PC-9 (cell line): Measurements from ENCODE around the gene BMP3. TPM values are rescaled to one million over a fixed set of nuclear protein-coding genes. Genes with fewer than 3 reads are reported as not detected.

ENCODE experiments used
- BruUV-seq: library from RNA; stranded (reverse); fragments of 400-500 nt; replicated peaks from 2 replicates; lab custom pipeline; 2021; lab: Mats Ljungman, UMichigan
- CTCF ChIA-PET: fragments of 300-600 bp; sonication (Branson Sonifier 250); formaldehyde crosslinking; loops from one replicate; lab custom pipeline; 2022; ENCODE audit warnings: antibody characterized with exemption; lab: Charles Lee
- POLR2A ChIA-PET: fragments of 300-600 bp; sonication (Branson Sonifier 250); formaldehyde crosslinking; loops from one replicate; lab custom pipeline; 2022; ENCODE audit warnings: antibody characterized with exemption; ENCODE audit not compliant: unreplicated experiment; lab: Charles Lee
- DNase-seq, 2 experiments: peaks; one replicate each; pipeline versions ENCODE4 v3.0.0 to v3.0.0-alpha.2; 2015 to 2022; ENCODE audit warnings: mixed read lengths in 1 of 2
- H2AFZ ChIP-seq: fragments of 200-600 bp; sonication (generic); 2 replicates; pipeline ENCODE4 v1.8.1; 2017; ENCODE audit warnings: antibody characterized with exemption
- H3F3A ChIP-seq: fragments of 200-600 bp; sonication (generic); 2 replicates; pipeline ENCODE4 v1.8.1; 2017; ENCODE audit warnings: antibody characterized with exemption, mild to moderate bottlenecking, low read depth; ENCODE audit not compliant: insufficient read depth
- H3K27ac ChIP-seq: fragments of 200-600 bp; sonication (generic); 2 replicates; pipeline ENCODE4 v1.6.1; 2016; ENCODE audit warnings: mixed run types
- H3K27me3 ChIP-seq: fragments of 200-600 bp; sonication (generic); 2 replicates; pipeline ENCODE4 v1.6.1; 2016; ENCODE audit warnings: low read depth, mixed run types; ENCODE audit not compliant: insufficient read depth
- H3K36me3 ChIP-seq: fragments of 200-600 bp; sonication (generic); 2 replicates; pipeline ENCODE4 v1.6.1; 2016; ENCODE audit warnings: low read depth, mixed run types
- H3K4me1 ChIP-seq: fragments of 200-600 bp; sonication (generic); replicated peaks from 2 replicates; pipeline ENCODE4 v1.6.1; 2016; ENCODE audit warnings: mixed run types; ENCODE audit not compliant: insufficient read depth
- H3K4me2 ChIP-seq: fragments of 200-600 bp; sonication (generic); 2 replicates; pipeline ENCODE4 v1.6.1; 2017; ENCODE audit warnings: mixed run types
- H3K4me3 ChIP-seq: fragments of 200-600 bp; sonication (generic); 2 replicates; pipeline ENCODE4 v1.6.1; 2016; ENCODE audit warnings: mixed run types
- H3K79me2 ChIP-seq: fragments of 200-600 bp; sonication (generic); 2 replicates; pipeline ENCODE4 v1.6.1; 2017; ENCODE audit warnings: low read depth, mixed run types
- H3K9me2 ChIP-seq: fragments of 200-600 bp; sonication (generic); 2 replicates; pipeline ENCODE4 v1.8.1; 2017; ENCODE audit warnings: mild to moderate bottlenecking; ENCODE audit not compliant: insufficient read depth
- H3K9me3 ChIP-seq: fragments of 200-600 bp; sonication (generic); 2 replicates; pipeline ENCODE4 v1.8.1; 2016; ENCODE audit warnings: low read depth; ENCODE audit not compliant: insufficient read depth
- H4K20me1 ChIP-seq: fragments of 200-600 bp; sonication (generic); 2 replicates; pipeline ENCODE4 v1.8.1; 2017; ENCODE audit not compliant: insufficient read depth
- EZH2 ChIP-seq: fragments of 200-600 bp; sonication (generic); IDR thresholded peaks from 2 replicates; pipeline ENCODE4 v1.8.0; 2017; ENCODE audit warnings: antibody characterized with exemption, low read depth
- intact Hi-C: fragments of 100-400 bp; cut with micrococcal nuclease; formaldehyde crosslinking; loops from one replicate; pipeline ENCODE4 v1.10.0; 2022; ENCODE audit not compliant: unreplicated experiment
- total RNA-seq: library from RNA; stranded (reverse); gene quantifications from 2 replicates; pipeline ENCODE4 v1.2.3, GENCODE V29; 2021
- TF ChIP-seq, protein P1 (sequence below): fragments of 200-600 bp; sonication (generic); conservative IDR thresholded peaks from 2 replicates; pipeline ENCODE4 v1.6.1; 2017; ENCODE audit warnings: mixed run types, antibody characterized with exemption, mild to moderate bottlenecking, moderate library complexity

Gene BMP3
- total RNA-seq, 1 experiment from 2014 or later, result 0.41 TPM

GRCh38 chr4:81032771-81033684 lies 2.5 kb downstream of the BMP3 start:
- intact Hi-C loops, result loop anchor here (5.0 kb wide), 2 partner anchors 416 to 581 kb away; no protein-coding TSS in a partner anchor
- Histone ChIP-seq H3K79me2 (no peaks in the 10 kb centered on the region), H3K9me2 (no peaks in the 10 kb centered on the region), H3K36me3 (no peaks in the 10 kb centered on the region), H3K4me1 (0 out of 2 replicates have a peak, but pooled peaks cover 6% of the 10 kb centered on the region), H4K20me1 (no peaks in the 10 kb centered on the region), H3K27me3 (no peaks in the 10 kb centered on the region), H3K27ac (no peak overlapping the region), H3F3A (no peaks in the 10 kb centered on the region; the same call in 1 of the 2 replicates), H3K9me3 (no peaks in the 10 kb centered on the region), H3K4me3 (0 out of 2 replicates have a peak overlapping the region, but pooled peaks have one; percentile 14), H2AFZ (no peak overlapping the region), H3K4me2 (peak overlapping the region; percentile 19; the same call in 1 of the 2 replicates)
- TF ChIP-seq EZH2, result no peak
- TF ChIP-seq, protein P1, sequence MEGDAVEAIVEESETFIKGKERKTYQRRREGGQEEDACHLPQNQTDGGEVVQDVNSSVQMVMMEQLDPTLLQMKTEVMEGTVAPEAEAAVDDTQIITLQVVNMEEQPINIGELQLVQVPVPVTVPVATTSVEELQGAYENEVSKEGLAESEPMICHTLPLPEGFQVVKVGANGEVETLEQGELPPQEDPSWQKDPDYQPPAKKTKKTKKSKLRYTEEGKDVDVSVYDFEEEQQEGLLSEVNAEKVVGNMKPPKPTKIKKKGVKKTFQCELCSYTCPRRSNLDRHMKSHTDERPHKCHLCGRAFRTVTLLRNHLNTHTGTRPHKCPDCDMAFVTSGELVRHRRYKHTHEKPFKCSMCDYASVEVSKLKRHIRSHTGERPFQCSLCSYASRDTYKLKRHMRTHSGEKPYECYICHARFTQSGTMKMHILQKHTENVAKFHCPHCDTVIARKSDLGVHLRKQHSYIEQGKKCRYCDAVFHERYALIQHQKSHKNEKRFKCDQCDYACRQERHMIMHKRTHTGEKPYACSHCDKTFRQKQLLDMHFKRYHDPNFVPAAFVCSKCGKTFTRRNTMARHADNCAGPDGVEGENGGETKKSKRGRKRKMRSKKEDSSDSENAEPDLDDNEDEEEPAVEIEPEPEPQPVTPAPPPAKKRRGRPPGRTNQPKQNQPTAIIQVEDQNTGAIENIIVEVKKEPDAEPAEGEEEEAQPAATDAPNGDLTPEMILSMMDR, result no peak
- ChIA-PET CTCF (no interaction called here), POLR2A (interaction anchor here (0.7 kb wide), 1 partner anchor 1309 kb away, joined by 3 read pairs; no protein-coding TSS in a partner anchor)
- DNase-seq, result peak in 1 of 2 experiments; percentile 44
- no TSS peak for BruUV-seq

DNA sequence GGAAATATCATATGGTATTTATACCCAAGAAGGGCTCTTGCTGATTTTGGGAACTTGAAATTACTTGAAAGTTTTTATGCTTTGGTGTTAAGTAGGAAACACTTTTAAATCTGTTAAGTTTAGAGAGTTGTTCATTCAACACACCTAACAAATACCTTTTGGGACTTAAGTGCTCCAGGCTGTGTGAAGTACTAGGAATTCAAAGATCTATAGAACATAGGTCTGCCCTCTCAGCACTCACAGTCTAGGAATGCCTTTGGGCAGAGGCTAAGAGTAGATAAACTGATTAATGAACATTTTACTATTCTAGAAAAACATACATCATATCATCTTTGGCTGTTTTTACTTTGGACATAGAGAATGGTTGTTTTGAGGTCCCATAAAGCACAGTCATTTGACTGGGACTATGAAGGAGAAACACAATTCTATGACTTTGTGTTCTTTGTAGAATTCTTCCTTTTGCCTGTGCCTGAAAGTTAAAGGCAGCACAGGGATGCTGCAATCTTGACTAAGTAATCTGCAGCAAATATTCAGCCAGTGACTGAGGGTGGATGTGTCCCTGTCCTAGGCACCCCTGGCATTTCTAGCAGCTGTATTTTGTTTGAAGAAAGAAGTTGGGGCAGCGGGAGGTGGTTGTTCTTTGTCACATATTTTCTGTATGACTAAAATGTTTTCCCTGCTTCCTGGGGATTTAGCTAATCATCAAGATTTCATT lies 8.3 kb downstream of the BMP3 start:
- Histone ChIP-seq H3K4me3 (no peak overlapping the region), H3K4me2 (peak overlapping the region; percentile 40; the same call in 1 of the 2 replicates), H4K20me1 (no peaks in the 10 kb centered on the region), H3K79me2 (no peaks in the 10 kb centered on the region), H3K36me3 (no peaks in the 10 kb centered on the region), H3K27ac (0 out of 2 replicates have a peak overlapping the region, but pooled peaks have one; percentile 32), H3F3A (no peaks in the 10 kb centered on the region), H3K9me3 (no peaks in the 10 kb centered on the region), H3K4me1 (peaks cover 17% of the 10 kb centered on the region), H3K9me2 (no peaks in the 10 kb centered on the region), H2AFZ (no peak overlapping the region), H3K27me3 (no peaks in the 10 kb centered on the region)
- POLR2A ChIA-PET, result interaction anchor here (0.5 kb wide), 1 partner anchor 307 kb away, joined by 14 read pairs; no protein-coding TSS in a partner anchor
- CTCF ChIA-PET, result interaction anchor here (0.5 to 2.0 kb wide), 3 partner anchors 462 to 676 kb away, joined by 5 to 19 read pairs (median 10); no protein-coding TSS in a partner anchor
- TF ChIP-seq, protein P1, result no peak
- TF ChIP-seq EZH2, result no peak
- DNase-seq, result no peak
- intact Hi-C loops, result no loop called here
- BruUV-seq, result no TSS peak
